HG02885 (cell line): ENCODE results near the gene CRTC3.

ENCODE experiments used
- ATAC-seq: cut with Tn5 transposase; IDR thresholded peaks from one replicate; pipeline ENCODE4 v1.9.1; 2021; ENCODE audit warnings: mild to moderate bottlenecking; ENCODE audit not compliant: unreplicated experiment, poor library complexity

CRTC3 gene

GRCh38 chr15:90591524-90591923 lies 61.8 kb downstream of the CRTC3 start:
- ATAC-seq: no peak

GRCh38 chr15:90592131-90592881 lies 62.6 kb downstream of the CRTC3 start:
- ATAC-seq: no peak

GRCh38 chr15:90593499-90594158 lies 63.9 kb downstream of the CRTC3 start:
- no peak for ATAC-seq

GRCh38 chr15:90594301-90594738 lies 64.6 kb downstream of the CRTC3 start:
- no peak for ATAC-seq

GRCh38 chr15:90595763-90596155 lies 66.0 kb downstream of the CRTC3 start:
- peak; percentile 19 for ATAC-seq

GRCh38 chr15:90596943-90597342 lies 67.2 kb downstream of the CRTC3 start:
- no peak for ATAC-seq

- ATAC-seq: peak; percentile 35
These were observed 67.9 kb downstream of the CRTC3 start for GRCh38 chr15:90597577-90597976.

- peak; percentile 48 for ATAC-seq
These were observed 68.4 kb downstream of the CRTC3 start for GRCh38 chr15:90598031-90598577.

GRCh38 chr15:90598679-90599078 lies 69.0 kb downstream of the CRTC3 start:
- no peak for ATAC-seq

GRCh38 chr15:90599116-90599515 lies 69.4 kb downstream of the CRTC3 start:
- no peak for ATAC-seq

- no peak for ATAC-seq
These were observed 69.9 kb downstream of the CRTC3 start for GRCh38 chr15:90599644-90600043.

- ATAC-seq: no peak
These were observed 71.2 kb downstream of the CRTC3 start for GRCh38 chr15:90600954-90601353.

GRCh38 chr15:90603893-90604292 lies 74.2 kb downstream of the CRTC3 start:
- ATAC-seq: no peak

GRCh38 chr15:90606641-90607040 lies 76.9 kb downstream of the CRTC3 start:
- no peak for ATAC-seq

GRCh38 chr15:90607361-90607760 lies 77.6 kb downstream of the CRTC3 start:
- no peak for ATAC-seq

GRCh38 chr15:90609242-90610180 lies 79.8 kb downstream of the CRTC3 start:
- ATAC-seq: no peak

GRCh38 chr15:90610190-90610589 lies 80.5 kb downstream of the CRTC3 start:
- ATAC-seq: no peak

GRCh38 chr15:90611157-90611556 lies 81.4 kb downstream of the CRTC3 start:
- no peak for ATAC-seq

GRCh38 chr15:90617171-90617570 lies 87.4 kb downstream of the CRTC3 start:
- no peak for ATAC-seq

GRCh38 chr15:90617668-90618097 lies 88.0 kb downstream of the CRTC3 start:
- ATAC-seq: no peak
